Subcutaneous adipose tissue (tissue), 4 donors: ENCODE data around the gene TDRD10. TPM values are rescaled to one million over a fixed set of nuclear protein-coding genes. Genes with fewer than 3 reads are reported as not detected.

ENCODE experiments used
- total RNA-seq, 4 donors: library from RNA; depleted of rRNA; stranded (reverse); fragments of >200 nt; gene quantifications; one replicate each; pipeline ENCODE4 v1.1.0, GENCODE V29; 2016
- TF ChIP-seq, protein P1 (sequence below): fragments of 450-650 bp; IDR thresholded peaks from one replicate; pipeline ENCODE4 v1.5.1; 2016; ENCODE audit warnings: low read depth, mild to moderate bottlenecking, control low read depth, antibody characterized with exemption, moderate library complexity

Gene TDRD10
- total RNA-seq, 4 donors from 2014 or later: 3.7 to 9.0 (median 7.0) TPM

DNA sequence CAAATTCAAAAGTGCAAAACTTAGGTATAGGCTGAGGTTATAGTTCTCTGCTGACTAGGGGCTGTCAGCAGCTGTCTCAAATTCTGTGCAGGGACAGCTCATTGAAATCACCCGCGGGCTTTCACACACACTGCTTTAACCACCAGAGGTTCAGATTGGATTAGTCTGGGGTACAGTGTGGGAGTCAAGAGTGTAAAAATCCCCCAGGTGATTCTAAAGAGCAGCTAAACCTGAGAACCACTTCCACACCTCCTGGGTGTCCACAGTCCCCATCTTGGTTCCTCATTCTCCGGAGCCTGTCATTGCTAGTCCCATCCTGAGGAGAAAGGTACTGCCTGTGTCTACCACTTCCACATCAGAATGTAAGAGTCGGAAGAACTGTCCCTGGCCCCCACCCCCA, 9.9 kb upstream of the TDRD10 start:
- TF ChIP-seq, protein P1, sequence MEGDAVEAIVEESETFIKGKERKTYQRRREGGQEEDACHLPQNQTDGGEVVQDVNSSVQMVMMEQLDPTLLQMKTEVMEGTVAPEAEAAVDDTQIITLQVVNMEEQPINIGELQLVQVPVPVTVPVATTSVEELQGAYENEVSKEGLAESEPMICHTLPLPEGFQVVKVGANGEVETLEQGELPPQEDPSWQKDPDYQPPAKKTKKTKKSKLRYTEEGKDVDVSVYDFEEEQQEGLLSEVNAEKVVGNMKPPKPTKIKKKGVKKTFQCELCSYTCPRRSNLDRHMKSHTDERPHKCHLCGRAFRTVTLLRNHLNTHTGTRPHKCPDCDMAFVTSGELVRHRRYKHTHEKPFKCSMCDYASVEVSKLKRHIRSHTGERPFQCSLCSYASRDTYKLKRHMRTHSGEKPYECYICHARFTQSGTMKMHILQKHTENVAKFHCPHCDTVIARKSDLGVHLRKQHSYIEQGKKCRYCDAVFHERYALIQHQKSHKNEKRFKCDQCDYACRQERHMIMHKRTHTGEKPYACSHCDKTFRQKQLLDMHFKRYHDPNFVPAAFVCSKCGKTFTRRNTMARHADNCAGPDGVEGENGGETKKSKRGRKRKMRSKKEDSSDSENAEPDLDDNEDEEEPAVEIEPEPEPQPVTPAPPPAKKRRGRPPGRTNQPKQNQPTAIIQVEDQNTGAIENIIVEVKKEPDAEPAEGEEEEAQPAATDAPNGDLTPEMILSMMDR: no peak

DNA sequence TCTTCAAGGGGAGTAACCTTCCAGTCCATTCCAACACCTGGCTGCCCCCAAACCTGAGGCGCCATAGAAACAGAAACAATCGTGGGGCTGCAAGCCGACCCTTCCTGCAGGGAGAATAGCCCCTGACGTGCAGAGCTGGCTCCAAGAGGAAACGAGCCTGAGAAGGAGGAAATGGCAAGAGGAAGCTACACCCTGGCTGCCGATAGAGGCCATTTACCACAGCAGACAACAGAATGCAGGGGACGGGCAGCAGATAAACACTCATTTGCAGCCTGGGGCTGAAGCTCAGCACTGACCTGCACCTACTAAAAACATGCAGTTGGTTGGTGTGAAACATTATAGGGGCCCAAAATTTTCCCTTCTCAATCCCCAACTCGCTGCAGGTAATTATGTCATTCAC, 8.7 kb upstream of the TDRD10 start:
- TF ChIP-seq, protein P1: no peak

DNA sequence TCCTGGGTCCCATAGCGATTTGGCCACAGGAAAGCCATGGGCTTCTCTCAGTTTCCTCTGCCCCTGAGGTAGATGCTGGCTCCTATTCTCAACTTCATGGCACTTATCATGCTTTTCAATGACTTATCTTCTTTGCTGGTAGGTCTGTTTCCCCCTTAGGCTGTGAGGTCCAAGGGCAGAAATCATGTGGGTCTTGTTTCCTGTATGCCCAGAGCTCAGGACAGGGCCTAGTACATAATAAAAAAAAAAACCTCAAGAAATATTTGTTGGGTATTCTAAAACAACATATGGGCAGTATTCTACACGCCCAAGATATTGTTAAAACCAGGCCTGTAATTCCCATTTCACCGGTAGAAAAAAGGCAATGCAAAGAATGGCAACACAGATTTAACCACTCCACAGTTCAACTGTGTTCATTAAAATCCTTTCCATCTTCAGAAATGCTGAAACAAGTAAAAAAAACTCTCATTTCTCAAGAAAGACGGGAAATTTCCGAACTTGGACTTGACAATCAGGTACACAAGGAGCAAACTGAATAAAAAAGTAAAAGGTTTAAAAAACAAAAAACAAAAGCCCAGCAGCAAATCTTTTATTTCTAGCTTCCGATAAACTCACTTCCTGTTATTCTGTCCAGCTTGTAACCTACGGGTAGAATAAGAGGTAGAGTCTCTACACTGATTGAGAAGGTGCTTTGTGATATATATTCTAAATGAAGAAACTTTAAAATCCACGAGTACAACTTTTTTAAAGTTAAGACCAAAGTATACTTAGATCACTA, 6.3 kb upstream of the TDRD10 start:
- TF ChIP-seq, protein P1: no peak

DNA sequence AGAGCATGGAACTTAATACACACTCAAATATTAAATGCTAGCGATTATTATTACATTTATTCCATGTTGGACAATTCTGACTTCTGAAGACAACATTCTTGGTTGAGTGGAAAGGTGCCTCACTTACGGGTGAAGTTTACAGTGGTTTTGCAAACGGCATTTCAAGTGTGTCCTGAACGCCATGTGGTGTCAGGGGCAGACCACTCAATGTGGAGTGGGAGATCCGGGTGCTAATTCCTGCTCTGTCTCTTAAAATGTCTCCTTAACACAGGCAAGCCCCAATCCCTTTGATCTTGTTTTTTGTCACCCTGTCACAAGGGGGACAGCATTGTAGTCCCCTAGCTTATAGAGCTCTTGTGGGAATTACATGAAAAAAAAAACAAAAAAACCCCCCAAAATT, 5.6 kb upstream of the TDRD10 start:
- TF ChIP-seq, protein P1: no peak

DNA sequence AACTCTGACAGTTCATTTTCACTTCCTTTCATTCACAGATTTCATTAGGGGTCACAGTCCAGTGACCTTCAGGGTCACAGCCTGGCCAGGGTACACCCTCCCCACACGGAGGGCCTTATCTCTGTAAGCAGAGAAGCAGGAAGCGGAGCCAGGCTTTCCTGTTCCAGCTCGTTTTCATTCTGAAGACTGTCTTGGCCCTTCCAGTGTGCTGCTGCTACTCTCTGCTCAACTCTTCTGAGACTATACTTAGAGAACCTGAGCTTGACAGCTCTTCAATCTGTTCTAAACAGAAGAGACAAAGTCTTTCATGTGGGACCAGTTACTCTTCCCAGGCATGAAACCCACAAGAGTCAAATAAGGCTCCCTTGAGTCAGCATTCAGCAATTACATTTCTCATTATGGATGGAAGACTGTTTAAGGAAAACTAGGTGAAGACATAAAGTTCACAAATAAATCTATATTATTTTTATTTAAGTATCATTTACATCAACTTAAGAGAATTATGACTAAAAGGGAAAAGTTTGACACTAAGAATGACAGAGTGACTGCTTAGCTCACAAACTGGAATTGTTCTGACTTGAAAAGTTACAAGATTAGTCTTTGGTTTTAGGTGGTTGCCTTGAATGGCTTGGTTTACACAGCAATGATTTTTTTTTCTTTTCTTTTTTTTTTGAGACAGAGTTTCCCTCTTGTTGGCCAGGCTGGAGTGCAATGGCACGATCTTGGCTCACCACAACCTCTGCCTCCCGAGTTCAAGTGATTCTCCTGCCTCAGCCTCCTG, 4.8 kb upstream of the TDRD10 start:
- TF ChIP-seq, protein P1: no peak

DNA sequence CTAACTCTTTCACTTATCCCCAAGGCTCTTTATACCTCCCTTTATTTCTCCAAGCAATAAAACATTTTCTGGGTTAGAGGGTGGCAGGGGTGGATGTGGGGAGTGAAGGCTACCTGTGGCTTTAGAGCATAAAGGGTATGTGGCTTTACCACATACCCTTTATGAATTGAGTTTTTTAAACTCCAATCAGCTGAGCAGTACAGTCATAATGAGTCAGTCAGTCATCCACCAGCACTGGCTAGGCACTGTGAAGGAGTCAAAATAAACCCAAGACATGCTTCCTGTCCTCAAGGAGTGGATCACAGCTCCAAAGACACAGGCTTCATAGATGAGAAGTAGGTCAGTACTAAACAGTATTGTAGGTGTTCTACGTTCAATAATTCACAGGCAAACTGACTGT, 2.6 kb upstream of the TDRD10 start:
- TF ChIP-seq, protein P1: no peak

DNA sequence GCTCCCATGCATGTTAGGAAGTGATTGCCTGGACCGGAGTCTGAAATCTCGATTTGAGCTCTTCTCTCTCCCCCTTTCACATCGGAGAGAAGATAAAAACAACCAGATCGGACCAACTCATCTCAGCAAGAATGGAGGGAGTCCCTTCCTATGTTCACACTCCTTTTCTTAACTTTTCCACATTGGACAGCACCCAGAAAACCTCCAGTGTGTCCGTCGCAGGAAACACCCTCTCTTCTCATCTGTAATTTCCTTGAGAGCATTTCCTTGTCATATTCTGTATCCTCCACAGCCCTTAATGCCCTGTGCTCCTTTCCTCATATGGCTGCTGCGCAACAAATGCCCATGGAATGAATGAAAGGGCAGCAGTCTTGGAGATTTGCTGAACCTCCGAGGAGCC, 1.5 kb upstream of the TDRD10 start:
- TF ChIP-seq, protein P1: no peak
